Hematopoietic multipotent progenitor cell treated with erythropoietin and hydrocortisone succinate and interleukin-3 and kit ligand, for 4 days (in vitro differentiated cells): ENCODE measurements around the gene PRELID3B.
"Not testable (repeated sequence)": the region's sequence is repeated elsewhere in the genome, so short reads cannot be mapped to it uniquely, and the experiment has no call there.

Experiments used
- DNase-seq: peaks from one replicate; pipeline ENCODE4 v3.0.0-alpha.2; 2015

The PRELID3B gene

DNA sequence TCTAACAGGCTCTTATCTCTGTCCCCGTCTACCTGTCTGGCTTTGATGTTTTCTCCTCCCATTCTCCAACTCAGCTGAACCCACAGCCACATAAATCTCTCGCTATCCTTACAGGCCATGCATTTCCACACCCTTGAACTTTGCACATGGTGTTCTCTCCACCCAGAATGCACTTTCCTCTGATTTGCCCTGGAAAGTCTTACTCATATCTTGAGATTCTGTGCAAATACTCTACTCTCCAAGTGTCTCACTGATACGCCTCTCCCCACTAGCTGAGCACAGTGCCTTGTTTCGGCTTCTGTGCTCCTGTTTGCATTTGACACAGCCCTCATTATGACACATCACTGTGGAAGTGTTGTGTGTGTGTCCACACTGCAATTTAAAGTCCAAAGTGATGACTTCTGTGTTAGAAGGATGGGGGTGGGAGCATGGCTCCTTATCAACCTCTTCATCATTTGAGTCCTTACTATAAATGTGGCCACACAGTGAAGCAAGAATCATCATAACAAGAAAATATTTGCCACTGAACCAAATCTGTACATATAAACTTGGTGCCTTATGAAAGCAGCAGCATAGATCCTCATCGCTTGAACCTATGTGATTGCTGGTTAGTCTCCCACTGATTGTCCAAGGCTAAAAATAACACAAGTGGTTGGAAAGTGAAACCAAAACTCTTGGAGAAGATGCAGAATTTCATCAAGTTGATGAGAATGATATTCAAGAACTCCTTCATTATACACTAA lies 5.5 kb upstream of the PRELID3B start:
- DNase-seq: no peak

- DNase-seq: no peak
Measured at GRCh38 chr20:59046862-59047261, 4.3 kb upstream of the PRELID3B start.

- DNase-seq: no peak
Measured at GRCh38 chr20:59044796-59045195, 2.2 kb upstream of the PRELID3B start.

DNA sequence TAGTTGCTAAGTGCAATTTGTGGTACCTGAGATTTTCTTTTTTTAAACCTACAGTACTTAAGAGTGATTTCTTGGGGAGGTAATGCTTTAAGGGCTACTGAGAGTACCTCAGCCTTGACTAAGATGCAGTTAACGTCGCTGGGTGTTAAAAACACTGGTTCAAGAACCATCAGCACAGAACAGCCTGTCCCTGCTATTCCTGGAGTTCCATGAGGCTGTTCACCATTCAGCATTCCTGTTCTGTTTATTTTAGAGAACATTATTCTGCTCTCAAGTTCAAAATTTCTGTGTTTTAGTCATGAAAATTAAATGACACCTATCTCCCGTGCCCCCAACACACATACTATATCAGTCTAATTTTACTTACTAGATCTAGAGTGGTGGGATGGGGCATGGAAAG lies 1.7 kb upstream of the PRELID3B start:
- no peak for DNase-seq

- no peak for DNase-seq
Measured at GRCh38 chr20:59043698-59044097, 1.1 kb upstream of the PRELID3B start.

DNA sequence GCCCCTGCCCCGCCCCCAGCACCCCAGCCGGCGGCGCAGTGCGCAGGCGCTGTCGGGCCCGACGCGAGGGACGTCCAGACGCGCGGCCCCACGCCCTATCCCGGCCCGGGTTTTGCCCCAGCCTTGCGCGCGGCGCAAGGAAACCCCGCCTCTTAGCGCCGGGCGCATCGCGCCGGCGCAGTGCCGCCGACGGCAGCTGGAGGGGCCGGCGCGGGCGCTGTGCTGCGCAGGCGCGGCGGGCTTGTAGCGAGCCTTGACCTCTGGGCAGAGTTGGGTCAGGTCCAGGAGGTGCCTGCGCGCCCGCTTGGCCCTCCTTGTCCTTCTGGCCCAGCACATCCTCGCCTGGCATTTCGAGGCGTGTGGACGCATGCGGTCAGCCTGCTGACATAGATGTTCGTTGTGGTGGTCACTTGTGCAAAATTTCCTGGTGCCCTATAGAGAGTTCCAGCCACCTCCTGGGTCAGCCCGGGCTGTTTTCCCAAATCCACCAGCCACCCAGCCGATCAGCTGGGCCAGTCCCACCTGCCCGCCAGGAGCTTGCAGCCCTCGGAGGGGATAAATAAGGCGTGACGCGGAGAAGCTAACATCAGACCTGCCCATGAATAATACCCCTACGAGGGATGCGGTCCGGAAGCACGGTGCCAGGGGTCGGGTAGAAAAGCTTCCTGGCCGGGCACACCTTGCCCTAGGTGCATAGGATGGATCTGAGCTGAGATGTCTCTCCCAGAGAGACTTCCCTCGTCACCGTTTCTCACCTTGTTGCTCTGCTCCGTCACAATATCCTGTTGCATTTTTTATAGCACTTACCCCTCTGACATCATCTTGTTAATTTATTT lies 428 bp upstream of the PRELID3B start:
- DNase-seq: peak; percentile 97

DNA sequence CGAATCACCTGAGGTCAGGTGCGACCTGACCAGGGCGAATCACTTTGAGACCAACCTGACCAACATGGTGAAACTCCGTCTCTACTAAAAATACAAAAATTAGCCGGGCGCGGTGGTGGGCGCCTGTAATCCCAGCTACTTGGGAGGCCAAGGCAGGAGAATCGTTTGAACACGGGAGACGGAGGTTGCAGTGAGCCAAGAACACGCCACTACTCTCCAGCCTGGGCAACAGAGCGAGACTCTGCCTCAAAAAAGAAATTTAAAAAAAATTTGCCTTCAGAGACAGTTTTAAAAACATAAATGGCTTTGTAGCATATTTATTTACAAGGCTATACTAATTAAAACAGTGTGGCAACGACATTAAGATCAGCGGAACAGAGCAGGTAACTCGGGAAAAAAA lies 1.1 kb downstream of the PRELID3B start:
- DNase-seq: not testable (repeated sequence)

GRCh38 chr20:59040667-59041066 lies 1.9 kb downstream of the PRELID3B start:
- DNase-seq: no peak

GRCh38 chr20:59039233-59039632 lies 3.4 kb downstream of the PRELID3B start:
- no peak for DNase-seq

DNA sequence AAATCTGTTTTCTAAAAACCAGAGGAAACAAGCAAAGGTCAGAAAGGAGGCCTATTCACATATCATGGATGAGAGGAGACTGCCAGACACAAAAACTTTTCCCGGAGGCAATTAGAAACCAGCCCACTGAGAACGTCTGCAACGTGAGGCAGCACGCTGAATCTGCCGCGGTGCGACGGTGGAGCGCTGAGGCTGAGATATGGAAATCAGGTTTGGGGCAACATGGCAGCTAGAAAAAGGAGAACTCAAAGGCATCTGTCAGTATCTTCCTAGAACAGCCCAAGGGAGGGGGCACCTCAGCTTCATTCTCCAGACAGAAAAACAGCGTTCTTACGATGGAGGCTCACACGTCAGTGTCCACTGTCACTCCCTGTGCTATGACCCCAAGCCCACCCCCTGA lies 5.2 kb downstream of the PRELID3B start:
- no peak for DNase-seq

DNA sequence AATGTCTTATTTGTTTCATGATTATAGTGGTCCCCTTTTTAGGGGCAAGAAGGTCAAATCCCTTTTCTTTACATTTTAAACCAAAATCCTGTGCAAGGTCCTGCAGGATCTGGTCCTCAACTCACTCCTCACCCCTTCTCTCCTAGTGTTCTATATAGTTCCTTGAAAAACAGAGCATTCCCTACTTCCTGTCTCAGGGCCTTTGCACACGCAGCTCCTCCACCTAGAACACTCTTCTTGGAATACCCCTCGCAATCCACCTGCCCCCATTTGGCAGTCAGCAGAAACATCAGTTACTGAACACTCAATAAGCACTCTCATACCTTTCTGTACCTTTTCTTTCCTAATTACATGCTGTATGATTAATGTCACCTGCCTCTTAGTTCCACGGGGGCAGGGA lies 7.2 kb downstream of the PRELID3B start:
- DNase-seq: no peak

DNA sequence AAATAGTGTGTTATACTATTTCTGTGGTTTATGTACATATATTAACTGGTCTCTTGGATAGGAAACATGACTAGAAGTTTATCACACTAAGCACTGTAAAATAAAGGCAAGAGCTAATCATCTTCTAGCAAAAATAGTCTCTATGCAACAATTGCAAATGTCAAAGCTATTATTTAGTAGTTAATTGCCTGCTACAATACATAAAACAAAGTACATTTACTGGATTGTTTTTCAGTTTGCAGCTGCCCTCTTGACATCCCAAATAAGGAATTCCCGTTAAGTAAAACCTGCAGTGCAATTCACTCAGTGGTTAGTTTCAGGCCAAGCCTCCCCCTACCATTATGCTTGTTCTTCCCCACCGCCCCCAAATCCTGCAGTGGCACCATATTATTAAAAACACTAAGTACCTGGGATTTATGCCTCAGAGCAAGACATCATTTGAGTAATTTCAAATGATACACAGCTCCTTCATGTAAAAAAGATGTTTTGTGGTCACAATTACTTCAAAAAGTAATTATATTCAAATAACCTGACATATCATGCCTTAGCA lies 8.9 kb downstream of the PRELID3B start:
- DNase-seq: no peak

DNA sequence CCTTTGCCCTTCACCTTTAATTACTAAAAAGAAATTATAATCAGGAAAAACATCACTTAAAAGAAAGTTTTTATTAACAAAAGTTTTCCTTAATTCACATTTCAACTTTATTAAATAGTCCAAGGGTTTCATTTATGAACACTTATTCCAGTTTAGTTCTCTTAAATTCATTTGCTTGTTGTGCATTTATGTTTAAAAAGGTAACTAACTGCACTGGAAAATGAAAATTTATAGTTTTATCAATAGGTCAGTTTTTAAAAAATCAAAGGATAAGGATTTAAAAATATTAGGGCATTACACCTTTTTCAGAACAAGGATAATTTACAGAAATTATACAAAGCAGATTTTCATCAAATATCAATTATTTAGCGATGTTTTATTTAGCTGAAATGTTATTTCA lies 9.5 kb downstream of the PRELID3B start:
- DNase-seq: no peak

GRCh38 chr20:59032713-59033059 lies 9.9 kb downstream of the PRELID3B start:
- DNase-seq: no peak

- peak; percentile 98 for DNase-seq
Measured at GRCh38 chr20:59032023-59032712, 10.4 kb downstream of the PRELID3B start, which contains the start of gene ATP5F1E. TSS of gene ATP5F1E (minus strand) at chr20:59032335. CDS start at chr20:59032251, 84 bp downstream.

DNA sequence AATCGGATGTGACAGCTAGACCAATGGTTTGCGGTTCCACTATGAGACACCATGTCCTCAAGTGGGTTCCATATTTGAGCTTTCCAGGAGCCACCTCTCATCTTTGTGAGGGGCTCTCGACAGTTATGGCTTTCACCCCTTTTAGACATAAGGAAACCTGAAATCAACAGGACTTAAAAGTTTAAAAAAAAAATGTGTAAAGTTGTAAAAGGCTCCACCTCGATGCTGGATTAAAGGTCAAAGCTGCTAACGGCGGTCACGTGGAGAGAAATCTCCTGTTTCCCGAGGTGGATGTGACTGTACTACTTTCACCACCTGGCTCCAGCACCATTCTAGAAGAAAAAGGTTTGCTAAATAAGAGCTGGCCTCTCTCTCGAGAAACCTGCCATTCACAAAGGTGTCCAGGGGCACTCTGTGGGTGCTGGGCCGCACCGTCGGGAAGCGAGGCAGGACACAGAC lies 11.0 kb downstream of the PRELID3B start:
- no peak for DNase-seq

DNA sequence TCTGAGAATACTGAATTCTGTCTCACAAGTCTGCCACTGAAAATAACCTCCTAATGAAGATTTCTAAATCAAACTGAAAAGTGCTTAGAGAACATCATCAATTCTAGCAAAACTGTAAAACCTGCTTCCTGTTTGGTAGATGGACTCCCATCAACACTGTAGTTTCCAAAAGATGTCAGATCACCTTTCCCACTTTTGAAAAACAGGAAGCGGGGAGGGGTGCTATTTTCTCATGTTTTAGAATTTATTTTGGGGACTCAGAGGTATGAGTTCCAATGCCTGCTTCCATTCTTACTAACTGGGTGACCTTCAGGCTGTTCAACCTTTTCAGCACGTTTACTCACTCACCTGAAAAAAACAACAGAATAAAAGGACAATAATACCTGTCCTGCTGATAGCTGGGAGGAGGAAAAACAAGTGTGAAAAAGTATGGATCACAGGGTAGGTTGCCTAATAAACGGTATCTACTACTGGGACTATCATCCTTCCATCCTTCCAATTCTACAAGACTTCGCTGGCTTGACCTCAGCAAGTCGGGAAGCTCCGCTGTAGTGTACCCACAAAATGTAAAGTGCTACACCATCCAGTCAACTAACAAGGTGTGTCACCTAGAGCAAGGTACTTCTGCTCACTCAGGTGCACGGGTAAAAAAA lies 11.5 kb downstream of the PRELID3B start:
- DNase-seq: no peak

- no peak for DNase-seq
Measured at GRCh38 chr20:59028812-59029211, 13.8 kb downstream of the PRELID3B start.

- no peak for DNase-seq
Measured at GRCh38 chr20:59027741-59028320, 14.8 kb downstream of the PRELID3B start.

GRCh38 chr20:59026904-59027740 lies 15.5 kb downstream of the PRELID3B start:
- no peak for DNase-seq

DNA sequence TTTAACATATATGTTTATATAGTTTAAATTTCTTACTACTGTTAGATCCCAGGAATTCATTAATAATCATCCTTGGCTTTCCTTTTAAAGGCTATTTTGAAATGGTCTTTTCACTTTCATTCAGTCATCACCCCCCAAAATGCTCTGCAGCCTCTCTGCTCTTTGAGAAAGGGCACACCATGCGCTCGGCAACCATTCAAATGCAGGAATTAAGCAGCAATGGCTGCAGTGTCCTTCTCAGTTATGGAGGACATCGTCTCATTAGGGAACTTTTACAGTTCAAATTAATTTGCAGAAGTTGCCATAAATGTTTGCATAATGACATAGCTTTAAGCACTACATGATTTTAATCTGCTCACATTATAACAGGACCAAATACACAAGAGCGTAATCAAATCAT lies 17.1 kb downstream of the PRELID3B start:
- no peak for DNase-seq
